H1 (cell line): Measurements from ENCODE around the gene CEP95. TPM values are rescaled to one million over a fixed set of nuclear protein-coding genes. Genes with fewer than 3 reads are reported as not detected.
"Not testable (repeated sequence)": the region's sequence is repeated elsewhere in the genome, so short reads cannot be mapped to it uniquely, and the experiment has no call there.

ENCODE experiments used
- CTCF ChIA-PET: fragments of 300-600 bp; sonication (Branson Sonifier 250); formaldehyde crosslinking; loops from one replicate; lab custom pipeline; 2021; ENCODE audit not compliant: partially characterized antibody; lab: Charles Lee
- POLR2A ChIA-PET: fragments of 300-600 bp; sonication (Branson Sonifier 250); formaldehyde crosslinking; loops from one replicate; lab custom pipeline; 2021; ENCODE audit warnings: inconsistent platforms; ENCODE audit not compliant: partially characterized antibody; lab: Charles Lee
- DNase-seq, 2 experiments: peaks; one replicate each; pipeline versions ENCODE4 v3.0.0 to v3.0.0-alpha.2; 2010 to 2022; ENCODE audit warnings: low spot score in 2 of 2, low read depth in 1 of 2, mixed read lengths in 1 of 2
- FAIRE-seq: peaks from 2 replicates; lab custom pipeline; 2011; peaks lifted over from hg19 to GRCh38; lab: Jason Lieb, UNC
- H2AFZ ChIP-seq: 2 replicates; pipeline ENCODE4 v1.8.1; 2012; ENCODE audit warnings: low read length, inconsistent platforms
- H2AK5ac ChIP-seq: 2 replicates; pipeline ENCODE4 v1.6.1; 2013; ENCODE audit warnings: low read depth, low read length
- H2BK120ac ChIP-seq: replicated peaks from 2 replicates; pipeline ENCODE3; 2013; ENCODE audit warnings: low read depth, low read length, inconsistent platforms
- H2BK12ac ChIP-seq: 2 replicates; pipeline ENCODE4 v1.6.1; 2013; ENCODE audit warnings: low read depth, low read length
- H2BK15ac ChIP-seq: 2 replicates; pipeline ENCODE4 v1.6.1; 2013; ENCODE audit warnings: low read length
- H2BK20ac ChIP-seq: 2 replicates; pipeline ENCODE4 v1.6.1; 2013; ENCODE audit warnings: low read length
- H2BK5ac ChIP-seq: 2 replicates; pipeline ENCODE4 v1.6.1; 2013; ENCODE audit warnings: low read depth, low read length
- H3K14ac ChIP-seq: 2 replicates; pipeline ENCODE4 v1.6.1; 2013; ENCODE audit warnings: inconsistent platforms; ENCODE audit not compliant: insufficient read length
- H3K18ac ChIP-seq: 2 replicates; pipeline ENCODE4 v1.6.1; 2013; ENCODE audit warnings: low read length; ENCODE audit errors: extremely low read depth
- H3K23ac ChIP-seq: 2 replicates; pipeline ENCODE4 v1.6.1; 2013; ENCODE audit warnings: inconsistent platforms; ENCODE audit not compliant: insufficient read length
- H3K23me2 ChIP-seq: 2 replicates; pipeline ENCODE4 v1.6.1; 2013; ENCODE audit warnings: low read depth, low read length
- H3K27ac ChIP-seq: 2 replicates; pipeline ENCODE4 v1.6.1; 2011; ENCODE audit warnings: low read depth, low read length, inconsistent platforms
- H3K27me3 ChIP-seq, 4 experiments: replicated peaks in 1 of 4; 1 replicate in 1 of 4; 2 replicates in 3 of 4; pipeline versions ENCODE4 v1.6.1 to v1.8.1; 2011 to 2013; ENCODE audit warnings: low read length in 3 of 4, mild to moderate bottlenecking in 3 of 4, inconsistent platforms in 2 of 4, mixed read lengths in 2 of 4, moderate library complexity in 1 of 4; ENCODE audit not compliant: control insufficient read depth in 3 of 4, insufficient read depth in 3 of 4; ENCODE audit errors: extremely low read depth in 1 of 4
- H3K36me3 ChIP-seq, 4 experiments: 2 replicates each; pipeline versions ENCODE4 v1.6.1 to v1.8.1; 2011 to 2013; ENCODE audit warnings: mild to moderate bottlenecking in 4 of 4, low read length in 3 of 4, moderate library complexity in 2 of 4, control low read depth in 1 of 4, inconsistent platforms in 1 of 4; ENCODE audit not compliant: insufficient read depth in 4 of 4, control insufficient read depth in 2 of 4
- H3K4ac ChIP-seq: replicated peaks from 2 replicates; pipeline ENCODE3; 2013; ENCODE audit warnings: low read length, low read depth, mixed read lengths, inconsistent platforms; ENCODE audit not compliant: insufficient read length
- H3K4me1 ChIP-seq, 4 experiments: replicated peaks in 1 of 4; 1 replicate in 1 of 4; 2 replicates in 3 of 4; pipeline versions ENCODE4 v1.6.1 to v1.8.1; 2011 to 2013; ENCODE audit warnings: low read length in 3 of 4, inconsistent platforms in 2 of 4, mixed read lengths in 1 of 4; ENCODE audit not compliant: insufficient read depth in 4 of 4, control insufficient read depth in 3 of 4
- H3K4me2 ChIP-seq, 2 experiments: 2 replicates each; pipeline versions ENCODE4 v1.6.1 to v1.8.1; 2011 to 2013; ENCODE audit warnings: low read depth in 2 of 2, low read length in 2 of 2, control low read depth in 1 of 2, inconsistent platforms in 1 of 2, mild to moderate bottlenecking in 1 of 2; ENCODE audit not compliant: insufficient read depth in 1 of 2
- H3K4me3 ChIP-seq, 4 experiments: fragments of 200-600, 300-600 bp in 1 of 4; sonication (generic), shearing (Covaris generic), sonication (Bioruptor Twin) in 1 of 4; 2 replicates each; pipeline versions ENCODE4 v1.5.1 to v1.8.1; 2011 to 2016; ENCODE audit warnings: low read length in 4 of 4, low read depth in 3 of 4, control low read depth in 2 of 4, inconsistent platforms in 2 of 4, mild to moderate bottlenecking in 2 of 4, mixed read lengths in 1 of 4, moderate library complexity in 1 of 4; ENCODE audit not compliant: insufficient read depth in 2 of 4; ENCODE audit errors: extremely low read depth in 1 of 4
- H3K56ac ChIP-seq: replicated peaks from 2 replicates; pipeline ENCODE3; 2013; ENCODE audit warnings: low read depth, mild to moderate bottlenecking, mixed read lengths, low read length, inconsistent platforms; ENCODE audit not compliant: insufficient read length
- H3K79me1 ChIP-seq: 2 replicates; pipeline ENCODE4 v1.6.1; 2013; ENCODE audit warnings: low read depth, low read length, control low read depth
- H3K79me2 ChIP-seq, 2 experiments: 2 replicates each; pipeline versions ENCODE4 v1.6.1 to v1.8.1; 2012 to 2013; ENCODE audit warnings: low read length in 2 of 2, mild to moderate bottlenecking in 2 of 2, inconsistent platforms in 1 of 2; ENCODE audit not compliant: insufficient read depth in 2 of 2, control insufficient read depth in 1 of 2
- H3K9ac ChIP-seq, 4 experiments: replicated peaks in 1 of 4; 1 replicate in 1 of 4; 2 replicates in 3 of 4; pipeline versions ENCODE4 v1.6.1 to v1.8.1; 2011 to 2013; ENCODE audit warnings: low read depth in 3 of 4, low read length in 3 of 4, control low read depth in 2 of 4, mild to moderate bottlenecking in 2 of 4, moderate library complexity in 2 of 4, inconsistent platforms in 1 of 4; ENCODE audit errors: extremely low read depth in 1 of 4
- H3K9me3 ChIP-seq, 2 experiments: 2 replicates each; pipeline versions ENCODE4 v1.6.1 to v1.8.1; 2012 to 2013; ENCODE audit warnings: mild to moderate bottlenecking in 2 of 2, moderate library complexity in 2 of 2, control low read depth in 1 of 2, inconsistent platforms in 1 of 2, low read depth in 1 of 2, low read length in 1 of 2, mixed read lengths in 1 of 2; ENCODE audit not compliant: insufficient read depth in 2 of 2
- H4K20me1 ChIP-seq, 2 experiments: replicated peaks in 1 of 2; 2 replicates each; pipeline versions ENCODE3 to v1.8.1; 2011 to 2013; ENCODE audit warnings: inconsistent platforms in 2 of 2, low read length in 2 of 2, mild to moderate bottlenecking in 1 of 2; ENCODE audit not compliant: insufficient read depth in 2 of 2, control insufficient read depth in 1 of 2
- H4K5ac ChIP-seq: 2 replicates; pipeline ENCODE4 v1.6.1; 2013; ENCODE audit warnings: low read length, low read depth, mixed read lengths, inconsistent platforms; ENCODE audit not compliant: insufficient read length
- H4K8ac ChIP-seq: 2 replicates; pipeline ENCODE4 v1.8.0; 2013; ENCODE audit warnings: mild to moderate bottlenecking, moderate library complexity, low read length, inconsistent platforms; ENCODE audit not compliant: insufficient read depth; ENCODE audit errors: extremely low read depth
- H4K91ac ChIP-seq: replicated peaks from 2 replicates; pipeline ENCODE3; 2013; ENCODE audit warnings: low read length, mixed read lengths, inconsistent platforms; ENCODE audit not compliant: insufficient read length
- WGBS, 2 experiments: shearing (Covaris generic) in 1 of 2; methylation state at CpG; one replicate each; pipeline versions ENCODE4 v1.1.6 to v1.1.7; 2013 to 2015; ENCODE audit warnings: low lambda C conversion rate in 2 of 2, mixed read lengths in 2 of 2, inconsistent platforms in 1 of 2, low coverage in 1 of 2, missing lambda C conversion rate in 1 of 2; ENCODE audit not compliant: insufficient replicate concordance in 2 of 2, insufficient coverage in 1 of 2, insufficient read length in 1 of 2; ENCODE audit errors: extremely low coverage in 1 of 2, missing lambda C conversion rate in 1 of 2; 5-methylcytosine and 5-hydroxymethylcytosine counted together
- polyA plus RNA-seq, 7 experiments: library from polyadenylated mRNA; depleted of rRNA in 3 of 7; stranded (reverse) in 5 of 7; unstranded in 2 of 7; fragments of >200 nt in 5 of 7; fragments of 200-250 nt in 2 of 7; gene quantifications; 1 replicate in 5 of 7; 2 replicates in 1 of 7; 4 replicates in 1 of 7; pipeline versions ENCODE4 v1.2.1 to v1.2.3, GENCODE V29; 2011 to 2013; ENCODE audit warnings: missing spikeins in 2 of 7, mixed read lengths in 2 of 7
- total RNA-seq: library from RNA; stranded (reverse); fragmentation: NEBNext Ultra II Directional; extraction: Animal tissue kit (Norgen Biotek cat#: 25700); gene quantifications from 2 replicates; pipeline ENCODE4 v1.2.1, GENCODE V29; 2021

The CEP95 gene
- total and polyA plus RNA-seq, 2 of the 8 experiments (the other 6 are each of a cell fraction or from before 2014, with no cell fraction given): 22.3 to 51.5 TPM

- H3K56ac ChIP-seq, H2BK120ac ChIP-seq, H2AFZ ChIP-seq, H4K20me1 ChIP-seq, H2BK20ac ChIP-seq, H3K9ac ChIP-seq, H3K18ac ChIP-seq, H2BK15ac ChIP-seq, H3K4ac ChIP-seq, DNase-seq, H2BK12ac ChIP-seq, H3K23me2 ChIP-seq, H2AK5ac ChIP-seq, H2BK5ac ChIP-seq, CTCF ChIA-PET, H3K14ac ChIP-seq, H3K79me1 ChIP-seq, H3K27me3 ChIP-seq, H4K5ac ChIP-seq, H3K9me3 ChIP-seq, H3K4me3 ChIP-seq, H3K79me2 ChIP-seq, H3K4me2 ChIP-seq, H4K8ac ChIP-seq, FAIRE-seq, H3K4me1 ChIP-seq, H4K91ac ChIP-seq, H3K27ac ChIP-seq, H3K23ac ChIP-seq: not testable (repeated sequence)
- H3K36me3 ChIP-seq: peaks cover 0 to 15% (median 5%) of the 10 kb centered on the region in 4 experiments; a peak in 4 of 8 replicates
- WGBS, 2 experiments: 93% methylated on average over 4 of the region's 4 CpGs; no CpG with 5 or more reads in 1 of the 2 experiments
- POLR2A ChIA-PET: interaction anchor here (0.7 kb wide), 1 partner anchor 70 kb away, joined by 3 read pairs; no protein-coding TSS in a partner anchor
Measured at GRCh38 chr17:64577025-64577424, 70.2 kb downstream of the CEP95 start.
